Hepatocyte (in vitro differentiated cells): ENCODE data around the gene SMS. TPM values are rescaled to one million over a fixed set of nuclear protein-coding genes. Genes with fewer than 3 reads are reported as not detected.

Experiments
- DNase-seq: peaks from one replicate; pipeline ENCODE4 v3.0.0-alpha.2; 2016; ENCODE audit warnings: low spot score
- H2AFZ ChIP-seq: fragments of 200-600 bp; sonication (generic); 2 replicates; pipeline ENCODE4 v1.6.0; 2016; ENCODE audit warnings: antibody characterized with exemption, mild to moderate bottlenecking
- H3K27ac ChIP-seq: fragments of 200-600 bp; sonication (generic); 2 replicates; pipeline ENCODE4 v1.5.1; 2016; ENCODE audit warnings: mild to moderate bottlenecking
- H3K27me3 ChIP-seq: fragments of 200-600 bp; sonication (generic); 2 replicates; pipeline ENCODE4 v1.6.1; 2016
- H3K36me3 ChIP-seq: fragments of 200-600 bp; sonication (generic); replicated peaks from 2 replicates; pipeline ENCODE4 v1.5.1; 2016; ENCODE audit warnings: low read depth; ENCODE audit not compliant: insufficient read depth
- H3K4me1 ChIP-seq: fragments of 200-600 bp; sonication (generic); 2 replicates; pipeline ENCODE4 v1.5.1; 2016; ENCODE audit warnings: mild to moderate bottlenecking, moderate library complexity; ENCODE audit not compliant: insufficient read depth
- H3K4me2 ChIP-seq: fragments of 200-600 bp; sonication (generic); 2 replicates; pipeline ENCODE4 v1.6.0; 2016
- H3K4me3 ChIP-seq: fragments of 200-600 bp; sonication (generic); 2 replicates; pipeline ENCODE4 v1.5.1; 2016; ENCODE audit warnings: mild to moderate bottlenecking
- H3K79me2 ChIP-seq: fragments of 200-600 bp; sonication (generic); 2 replicates; pipeline ENCODE4 v1.6.0; 2017; ENCODE audit warnings: mild to moderate bottlenecking
- H3K9me2 ChIP-seq: fragments of 200-600 bp; sonication (generic); replicated peaks from 2 replicates; pipeline ENCODE4 v1.6.0; 2017; ENCODE audit warnings: mild to moderate bottlenecking; ENCODE audit not compliant: insufficient read depth
- H3K9me3 ChIP-seq: fragments of 200-600 bp; sonication (generic); 2 replicates; pipeline ENCODE4 v1.5.1; 2016; ENCODE audit warnings: low read depth, mild to moderate bottlenecking
- H4K20me1 ChIP-seq: fragments of 200-600 bp; sonication (generic); 2 replicates; pipeline ENCODE4 v1.6.0; 2016; ENCODE audit warnings: mild to moderate bottlenecking; ENCODE audit not compliant: insufficient read depth, poor library complexity, severe bottlenecking
- EZH2 ChIP-seq: fragments of 200-600 bp; sonication (generic); IDR thresholded peaks from 2 replicates; pipeline ENCODE4 v1.6.1; 2016; ENCODE audit warnings: antibody characterized with exemption, mild to moderate bottlenecking, borderline replicate concordance
- EZH2phosphoT487 ChIP-seq: fragments of 200-600 bp; sonication (generic); IDR thresholded peaks from one replicate; pipeline ENCODE4 v1.6.1; 2018; ENCODE audit warnings: antibody characterized with exemption, mild to moderate bottlenecking, low read depth, moderate library complexity; ENCODE audit not compliant: unreplicated experiment, severe bottlenecking
- WGBS: methylation state at CpG from one replicate; pipeline ENCODE4 v1.1.6; 2016; ENCODE audit warnings: low lambda C conversion rate; ENCODE audit errors: missing lambda C conversion rate; 5-methylcytosine and 5-hydroxymethylcytosine counted together
- polyA plus RNA-seq: library from polyadenylated mRNA; unstranded; fragments of >200 nt; fragmentation: Nextera tagmentation; extraction: Ambion mirVana; gene quantifications from 2 replicates; pipeline ENCODE4 v1.2.1, GENCODE V29; 2016
- total RNA-seq: library from RNA; depleted of rRNA; stranded (reverse); fragments of >200 nt; gene quantifications from 2 replicates; pipeline ENCODE4 v1.2.3, GENCODE V29; 2014
- TF ChIP-seq, protein P1 (sequence below): fragments of 200-600 bp; sonication (generic); IDR thresholded peaks from 2 replicates; pipeline ENCODE4 v1.5.1; 2016; ENCODE audit warnings: antibody characterized with exemption, mild to moderate bottlenecking; ENCODE audit not compliant: poor library complexity

The SMS gene
- total and polyA plus RNA-seq, 2 experiments from 2014 or later: 70.1 to 80.9 TPM

DNA sequence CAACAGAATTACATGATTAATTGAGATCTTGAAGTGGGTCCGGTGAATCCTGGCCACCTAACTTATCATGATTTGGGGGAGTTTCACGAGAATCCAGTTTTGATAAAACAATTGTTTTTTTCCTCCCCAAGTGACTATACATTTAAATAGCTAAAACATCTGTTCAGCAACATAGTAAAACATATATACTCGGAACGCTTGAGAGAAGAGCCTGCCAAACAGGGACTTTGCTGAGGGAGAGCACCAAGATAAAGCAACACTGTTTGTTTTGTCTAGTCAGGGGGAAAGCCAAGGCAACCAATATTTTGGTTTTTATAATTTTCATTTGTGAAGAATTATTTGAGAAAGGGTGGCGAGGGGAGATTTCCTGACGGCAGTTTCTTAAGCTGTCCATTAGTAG lies 92.0 kb downstream of the SMS start:
- Histone ChIP-seq H3K9me2 (no peaks in the 10 kb centered on the region), H3K27me3 (no peaks in the 10 kb centered on the region), H2AFZ (no peak overlapping the region), H3K27ac (no peak overlapping the region), H3K4me3 (no peak overlapping the region), H3K4me1 (no peaks in the 10 kb centered on the region), H3K4me2 (no peak overlapping the region), H3K9me3 (no peaks in the 10 kb centered on the region), H4K20me1 (no peaks in the 10 kb centered on the region), H3K36me3 (no peaks in the 10 kb centered on the region), H3K79me2 (no peaks in the 10 kb centered on the region)
- WGBS: 77% methylated on average over 6 of the region's 6 CpGs
- TF ChIP-seq, protein P1, sequence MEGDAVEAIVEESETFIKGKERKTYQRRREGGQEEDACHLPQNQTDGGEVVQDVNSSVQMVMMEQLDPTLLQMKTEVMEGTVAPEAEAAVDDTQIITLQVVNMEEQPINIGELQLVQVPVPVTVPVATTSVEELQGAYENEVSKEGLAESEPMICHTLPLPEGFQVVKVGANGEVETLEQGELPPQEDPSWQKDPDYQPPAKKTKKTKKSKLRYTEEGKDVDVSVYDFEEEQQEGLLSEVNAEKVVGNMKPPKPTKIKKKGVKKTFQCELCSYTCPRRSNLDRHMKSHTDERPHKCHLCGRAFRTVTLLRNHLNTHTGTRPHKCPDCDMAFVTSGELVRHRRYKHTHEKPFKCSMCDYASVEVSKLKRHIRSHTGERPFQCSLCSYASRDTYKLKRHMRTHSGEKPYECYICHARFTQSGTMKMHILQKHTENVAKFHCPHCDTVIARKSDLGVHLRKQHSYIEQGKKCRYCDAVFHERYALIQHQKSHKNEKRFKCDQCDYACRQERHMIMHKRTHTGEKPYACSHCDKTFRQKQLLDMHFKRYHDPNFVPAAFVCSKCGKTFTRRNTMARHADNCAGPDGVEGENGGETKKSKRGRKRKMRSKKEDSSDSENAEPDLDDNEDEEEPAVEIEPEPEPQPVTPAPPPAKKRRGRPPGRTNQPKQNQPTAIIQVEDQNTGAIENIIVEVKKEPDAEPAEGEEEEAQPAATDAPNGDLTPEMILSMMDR: no peak
- TF ChIP-seq EZH2 (no peak), EZH2phosphoT487 (no peak)
- no peak for DNase-seq

DNA sequence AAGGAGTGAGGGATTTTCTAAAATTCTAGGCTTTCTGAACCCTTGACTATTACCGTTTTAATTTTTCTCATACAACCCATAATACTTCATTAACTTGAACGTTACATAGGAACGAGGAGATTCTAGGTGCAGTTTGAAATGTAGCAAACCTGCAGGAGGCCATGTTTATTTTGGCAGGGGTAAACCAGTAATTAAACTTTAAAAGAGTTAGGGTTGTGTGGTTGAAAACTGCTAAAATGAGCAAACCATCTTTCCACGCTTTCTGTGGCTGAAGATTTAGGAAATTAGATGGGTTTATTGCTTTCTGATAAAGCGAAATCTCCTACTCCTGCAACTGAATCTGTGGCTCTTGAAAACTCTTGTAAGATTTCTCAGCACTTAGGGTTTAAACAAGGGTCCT lies 93.3 kb downstream of the SMS start:
- no peaks in the 10 kb centered on the region for H4K20me1 ChIP-seq

DNA sequence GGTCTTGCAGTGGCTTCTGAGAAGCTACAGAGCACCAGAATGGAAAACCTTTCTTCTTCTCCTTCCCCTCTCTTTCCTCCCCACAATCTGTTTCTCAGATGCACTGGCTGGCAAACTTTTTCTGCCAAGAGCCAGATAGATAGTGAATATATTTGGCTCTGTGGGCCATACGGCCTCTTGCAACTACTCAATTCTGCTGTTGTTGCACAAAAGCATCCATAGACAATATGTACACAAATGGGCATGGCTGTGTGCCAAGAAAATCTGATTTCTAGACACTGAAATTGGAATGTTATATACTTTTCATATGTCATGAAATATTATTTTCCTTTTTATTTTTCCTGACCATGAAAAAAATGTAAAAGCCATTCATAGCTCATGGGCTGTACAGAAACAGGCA lies 94.7 kb downstream of the SMS start:
- TF ChIP-seq, protein P1: no peak
- TF ChIP-seq EZH2: no peak
- TF ChIP-seq EZH2phosphoT487: no peak
- no peaks in the 10 kb centered on the region for H3K36me3 ChIP-seq
- H3K9me3 ChIP-seq: no peaks in the 10 kb centered on the region
- no peak overlapping the region for H3K4me2 ChIP-seq
- no peaks in the 10 kb centered on the region for H3K27me3 ChIP-seq
- H2AFZ ChIP-seq: no peak overlapping the region
- DNase-seq: no peak
- H3K79me2 ChIP-seq: no peaks in the 10 kb centered on the region
- no peaks in the 10 kb centered on the region for H3K4me1 ChIP-seq
- 63% methylated on average over 1 of the region's 1 CpG for WGBS
- H3K27ac ChIP-seq: no peak overlapping the region
- no peak overlapping the region for H3K4me3 ChIP-seq
- no peaks in the 10 kb centered on the region for H4K20me1 ChIP-seq
- no peaks in the 10 kb centered on the region for H3K9me2 ChIP-seq

More for the DNA sequence above, 93.3 kb downstream of the SMS start:
- TF ChIP-seq, protein P1: no peak
- no peak for TF ChIP-seq EZH2phosphoT487
- TF ChIP-seq EZH2: no peak
- no peaks in the 10 kb centered on the region for H3K4me1 ChIP-seq
- no peaks in the 10 kb centered on the region for H3K9me3 ChIP-seq
- no peak overlapping the region for H2AFZ ChIP-seq
- no peak overlapping the region for H3K4me3 ChIP-seq
- no peak for DNase-seq
- no peaks in the 10 kb centered on the region for H3K27me3 ChIP-seq
- no peaks in the 10 kb centered on the region for H3K9me2 ChIP-seq
- H3K4me2 ChIP-seq: no peak overlapping the region
- no peaks in the 10 kb centered on the region for H3K36me3 ChIP-seq
- no peaks in the 10 kb centered on the region for H3K79me2 ChIP-seq
- no peak overlapping the region for H3K27ac ChIP-seq
- WGBS: 72% methylated on average over 5 of the region's 5 CpGs

DNA sequence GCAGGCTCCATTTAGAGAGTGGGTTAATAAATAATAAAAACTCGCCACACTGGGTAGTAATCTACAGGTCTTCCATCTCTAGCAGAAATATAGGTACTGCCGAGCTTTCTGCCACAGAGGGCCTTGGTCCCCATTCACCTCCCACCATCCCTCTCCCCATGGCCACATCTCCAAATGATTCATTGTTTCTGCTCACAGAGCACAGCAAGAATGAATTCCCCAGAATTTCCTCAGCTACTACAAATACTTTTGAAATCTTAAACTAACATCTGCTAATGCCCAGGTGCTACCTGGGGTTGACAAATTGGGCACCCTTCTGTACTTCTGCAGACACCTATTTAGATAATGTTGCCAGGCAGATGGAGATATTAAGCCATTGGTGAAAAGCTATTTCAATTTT lies 96.7 kb downstream of the SMS start:
- 70% methylated on average over 2 of the region's 2 CpGs for WGBS
- DNase-seq: no peak
- TF ChIP-seq EZH2phosphoT487 (no peak), EZH2 (no peak)
- TF ChIP-seq, protein P1: no peak
- Histone ChIP-seq H3K27ac (no peak overlapping the region), H3K36me3 (no peaks in the 10 kb centered on the region), H3K9me2 (no peaks in the 10 kb centered on the region), H4K20me1 (no peaks in the 10 kb centered on the region), H3K4me1 (no peaks in the 10 kb centered on the region), H3K4me2 (no peak overlapping the region), H3K4me3 (no peak overlapping the region), H3K9me3 (no peaks in the 10 kb centered on the region), H3K27me3 (no peaks in the 10 kb centered on the region), H3K79me2 (no peaks in the 10 kb centered on the region), H2AFZ (no peak overlapping the region)
